Measurements from ENCODE around the gene ARMH3. TPM values are rescaled to one million over a fixed set of nuclear protein-coding genes. Genes with fewer than 3 reads are reported as not detected.

ARMH3 gene
- total and polyA plus RNA-seq, 10 of the 15 experiments (the other 5 are each of a cell fraction or from before 2014, with no cell fraction given): 13.0 to 33.0 (median 16.4) TPM

DNA sequence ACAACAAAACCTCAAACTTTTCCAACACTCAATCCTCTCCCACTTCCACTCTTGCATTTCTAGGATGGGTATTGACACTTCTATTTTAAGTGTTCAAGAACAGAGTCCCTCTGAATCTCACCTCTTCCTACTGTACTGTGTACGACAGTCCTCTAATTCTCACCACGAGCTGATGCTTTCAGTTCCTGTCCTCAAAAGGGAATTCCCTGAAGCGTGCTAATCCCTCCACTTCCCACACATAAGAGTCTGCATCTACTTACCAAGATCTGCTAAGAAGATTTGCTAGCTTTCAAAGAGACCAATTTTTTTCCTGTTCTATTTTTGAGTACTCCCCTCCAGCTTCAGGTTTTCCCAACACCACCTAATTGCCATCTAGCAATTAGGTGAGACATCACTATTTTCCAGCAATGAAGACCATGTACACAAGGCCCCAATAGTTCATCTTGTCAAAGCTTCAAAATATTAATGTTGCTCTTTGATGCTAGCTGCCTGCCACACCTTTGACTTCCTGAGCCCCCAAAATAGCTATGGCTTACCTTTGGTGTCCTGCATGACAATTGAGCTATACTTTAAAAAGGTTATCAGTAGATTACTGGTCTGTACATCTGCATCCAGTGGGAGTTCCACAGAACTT, 54.4 kb downstream of the ARMH3 start (continued):
- TF ChIP-seq, protein P1, sequence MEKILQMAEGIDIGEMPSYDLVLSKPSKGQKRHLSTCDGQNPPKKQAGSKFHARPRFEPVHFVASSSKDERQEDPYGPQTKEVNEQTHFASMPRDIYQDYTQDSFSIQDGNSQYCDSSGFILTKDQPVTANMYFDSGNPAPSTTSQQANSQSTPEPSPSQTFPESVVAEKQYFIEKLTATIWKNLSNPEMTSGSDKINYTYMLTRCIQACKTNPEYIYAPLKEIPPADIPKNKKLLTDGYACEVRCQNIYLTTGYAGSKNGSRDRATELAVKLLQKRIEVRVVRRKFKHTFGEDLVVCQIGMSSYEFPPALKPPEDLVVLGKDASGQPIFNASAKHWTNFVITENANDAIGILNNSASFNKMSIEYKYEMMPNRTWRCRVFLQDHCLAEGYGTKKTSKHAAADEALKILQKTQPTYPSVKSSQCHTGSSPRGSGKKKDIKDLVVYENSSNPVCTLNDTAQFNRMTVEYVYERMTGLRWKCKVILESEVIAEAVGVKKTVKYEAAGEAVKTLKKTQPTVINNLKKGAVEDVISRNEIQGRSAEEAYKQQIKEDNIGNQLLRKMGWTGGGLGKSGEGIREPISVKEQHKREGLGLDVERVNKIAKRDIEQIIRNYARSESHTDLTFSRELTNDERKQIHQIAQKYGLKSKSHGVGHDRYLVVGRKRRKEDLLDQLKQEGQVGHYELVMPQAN (conservative IDR thresholded peaks at IDR 0.05): 0 out of 2 replicates have a peak, but pooled peaks have one; percentile 19
- TF ChIP-seq, protein P2, sequence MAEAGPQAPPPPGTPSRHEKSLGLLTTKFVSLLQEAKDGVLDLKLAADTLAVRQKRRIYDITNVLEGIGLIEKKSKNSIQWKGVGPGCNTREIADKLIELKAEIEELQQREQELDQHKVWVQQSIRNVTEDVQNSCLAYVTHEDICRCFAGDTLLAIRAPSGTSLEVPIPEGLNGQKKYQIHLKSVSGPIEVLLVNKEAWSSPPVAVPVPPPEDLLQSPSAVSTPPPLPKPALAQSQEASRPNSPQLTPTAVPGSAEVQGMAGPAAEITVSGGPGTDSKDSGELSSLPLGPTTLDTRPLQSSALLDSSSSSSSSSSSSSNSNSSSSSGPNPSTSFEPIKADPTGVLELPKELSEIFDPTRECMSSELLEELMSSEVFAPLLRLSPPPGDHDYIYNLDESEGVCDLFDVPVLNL (IDR thresholded peaks at IDR 0.05; ENCODE audit: low read depth, low read length): no peak
- TF ChIP-seq PML (IDR thresholded peaks at IDR 0.05; ENCODE audit: low read length) (peak; percentile 67; the same call in 1 of the 2 replicates), HCFC1 (IDR thresholded peaks at IDR 0.05; ENCODE audit: low read length) (no peak), ZNF24 (IDR thresholded peaks at IDR 0.05) (peak; percentile 47; the same call in 1 of the 2 replicates), YBX1 (IDR thresholded peaks at IDR 0.05) (no peak), SUPT20H (IDR thresholded peaks at IDR 0.05; ENCODE audit: borderline replicate concordance, control insufficient read depth, low read depth, low read length) (no peak), TCF7 (IDR thresholded peaks at IDR 0.05; ENCODE audit: borderline replicate concordance) (peak; percentile 67), RELA (IDR thresholded peaks at IDR 0.05; ENCODE audit: borderline replicate concordance, partially characterized antibody) (peak; percentile 93), RUNX3 (IDR thresholded peaks at IDR 0.05; ENCODE audit: low read length) (peak; percentile 96), HDGF (IDR thresholded peaks at IDR 0.05) (no peak; the same call in 1 of the 2 replicates), EGR1 (IDR thresholded peaks at IDR 0.05; ENCODE audit: borderline replicate concordance in 1 of 2, low read depth in 2 of 2, low read length in 2 of 2) (peak in 1 of 2 experiments; percentile 32; a peak in 1 of 3 replicates), CBFB (IDR thresholded peaks at IDR 0.05; ENCODE audit: low read depth) (peak; percentile 76), HDAC2 (IDR thresholded peaks at IDR 0.05) (no peak), ZNF217 (IDR thresholded peaks at IDR 0.05) (peak; percentile 63; the same call in 1 of the 2 replicates), ZNF274 (IDR thresholded peaks at IDR 0.05; ENCODE audit: insufficient read depth, insufficient read length) (no peak), JUNB (IDR thresholded peaks at IDR 0.05) (peak; percentile 35; the same call in 1 of the 2 replicates), MXI1 (IDR thresholded peaks at IDR 0.05; ENCODE audit: low read depth, low read length) (no peak; the same call in 1 of the 2 replicates)
- TF ChIP-seq, protein P3, sequence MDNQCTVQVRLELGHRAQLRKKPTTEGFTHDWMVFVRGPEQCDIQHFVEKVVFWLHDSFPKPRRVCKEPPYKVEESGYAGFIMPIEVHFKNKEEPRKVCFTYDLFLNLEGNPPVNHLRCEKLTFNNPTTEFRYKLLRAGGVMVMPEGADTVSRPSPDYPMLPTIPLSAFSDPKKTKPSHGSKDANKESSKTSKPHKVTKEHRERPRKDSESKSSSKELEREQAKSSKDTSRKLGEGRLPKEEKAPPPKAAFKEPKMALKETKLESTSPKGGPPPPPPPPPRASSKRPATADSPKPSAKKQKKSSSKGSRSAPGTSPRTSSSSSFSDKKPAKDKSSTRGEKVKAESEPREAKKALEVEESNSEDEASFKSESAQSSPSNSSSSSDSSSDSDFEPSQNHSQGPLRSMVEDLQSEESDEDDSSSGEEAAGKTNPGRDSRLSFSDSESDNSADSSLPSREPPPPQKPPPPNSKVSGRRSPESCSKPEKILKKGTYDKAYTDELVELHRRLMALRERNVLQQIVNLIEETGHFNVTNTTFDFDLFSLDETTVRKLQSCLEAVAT (IDR thresholded peaks at IDR 0.05): peak; percentile 79
- TF ChIP-seq, protein P4, sequence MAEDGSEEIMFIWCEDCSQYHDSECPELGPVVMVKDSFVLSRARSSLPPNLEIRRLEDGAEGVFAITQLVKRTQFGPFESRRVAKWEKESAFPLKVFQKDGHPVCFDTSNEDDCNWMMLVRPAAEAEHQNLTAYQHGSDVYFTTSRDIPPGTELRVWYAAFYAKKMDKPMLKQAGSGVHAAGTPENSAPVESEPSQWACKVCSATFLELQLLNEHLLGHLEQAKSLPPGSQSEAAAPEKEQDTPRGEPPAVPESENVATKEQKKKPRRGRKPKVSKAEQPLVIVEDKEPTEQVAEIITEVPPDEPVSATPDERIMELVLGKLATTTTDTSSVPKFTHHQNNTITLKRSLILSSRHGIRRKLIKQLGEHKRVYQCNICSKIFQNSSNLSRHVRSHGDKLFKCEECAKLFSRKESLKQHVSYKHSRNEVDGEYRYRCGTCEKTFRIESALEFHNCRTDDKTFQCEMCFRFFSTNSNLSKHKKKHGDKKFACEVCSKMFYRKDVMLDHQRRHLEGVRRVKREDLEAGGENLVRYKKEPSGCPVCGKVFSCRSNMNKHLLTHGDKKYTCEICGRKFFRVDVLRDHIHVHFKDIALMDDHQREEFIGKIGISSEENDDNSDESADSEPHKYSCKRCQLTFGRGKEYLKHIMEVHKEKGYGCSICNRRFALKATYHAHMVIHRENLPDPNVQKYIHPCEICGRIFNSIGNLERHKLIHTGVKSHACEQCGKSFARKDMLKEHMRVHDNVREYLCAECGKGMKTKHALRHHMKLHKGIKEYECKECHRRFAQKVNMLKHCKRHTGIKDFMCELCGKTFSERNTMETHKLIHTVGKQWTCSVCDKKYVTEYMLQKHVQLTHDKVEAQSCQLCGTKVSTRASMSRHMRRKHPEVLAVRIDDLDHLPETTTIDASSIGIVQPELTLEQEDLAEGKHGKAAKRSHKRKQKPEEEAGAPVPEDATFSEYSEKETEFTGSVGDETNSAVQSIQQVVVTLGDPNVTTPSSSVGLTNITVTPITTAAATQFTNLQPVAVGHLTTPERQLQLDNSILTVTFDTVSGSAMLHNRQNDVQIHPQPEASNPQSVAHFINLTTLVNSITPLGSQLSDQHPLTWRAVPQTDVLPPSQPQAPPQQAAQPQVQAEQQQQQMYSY (CRISPR knock-in tag; IDR thresholded peaks at IDR 0.05): no peak
- TF ChIP-seq, protein P5, sequence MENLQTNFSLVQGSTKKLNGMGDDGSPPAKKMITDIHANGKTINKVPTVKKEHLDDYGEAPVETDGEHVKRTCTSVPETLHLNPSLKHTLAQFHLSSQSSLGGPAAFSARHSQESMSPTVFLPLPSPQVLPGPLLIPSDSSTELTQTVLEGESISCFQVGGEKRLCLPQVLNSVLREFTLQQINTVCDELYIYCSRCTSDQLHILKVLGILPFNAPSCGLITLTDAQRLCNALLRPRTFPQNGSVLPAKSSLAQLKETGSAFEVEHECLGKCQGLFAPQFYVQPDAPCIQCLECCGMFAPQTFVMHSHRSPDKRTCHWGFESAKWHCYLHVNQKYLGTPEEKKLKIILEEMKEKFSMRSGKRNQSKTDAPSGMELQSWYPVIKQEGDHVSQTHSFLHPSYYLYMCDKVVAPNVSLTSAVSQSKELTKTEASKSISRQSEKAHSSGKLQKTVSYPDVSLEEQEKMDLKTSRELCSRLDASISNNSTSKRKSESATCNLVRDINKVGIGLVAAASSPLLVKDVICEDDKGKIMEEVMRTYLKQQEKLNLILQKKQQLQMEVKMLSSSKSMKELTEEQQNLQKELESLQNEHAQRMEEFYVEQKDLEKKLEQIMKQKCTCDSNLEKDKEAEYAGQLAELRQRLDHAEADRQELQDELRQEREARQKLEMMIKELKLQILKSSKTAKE (IDR thresholded peaks at IDR 0.05; ENCODE audit: low read depth, poor library complexity, severe bottlenecking): peak; percentile 90
